Parathyroid adenoma (tissue), 2 donors: ENCODE measurements around the gene DLGAP4.

ENCODE experiments used
- H2AFZ ChIP-seq: fragments of 300-600 bp; sonication (generic); one replicate; pipeline ENCODE4 v1.7.0; 2017; ENCODE audit warnings: antibody characterized with exemption, mild to moderate bottlenecking
- H3K27ac ChIP-seq: fragments of 300-600 bp; sonication (generic); one replicate; pipeline ENCODE4 v1.7.0; 2017
- H3K27me3 ChIP-seq: fragments of 300-600 bp; sonication (generic); one replicate; pipeline ENCODE4 v1.7.0; 2017; ENCODE audit warnings: low read length; ENCODE audit not compliant: control insufficient read depth, insufficient read depth
- H3K36me3 ChIP-seq: fragments of 300-600 bp; sonication (generic); one replicate; pipeline ENCODE4 v1.7.0; 2017; ENCODE audit warnings: low read length; ENCODE audit not compliant: control insufficient read depth, insufficient read depth
- H3K4me1 ChIP-seq: fragments of 300-600 bp; sonication (generic); one replicate; pipeline ENCODE4 v1.7.0; 2017; ENCODE audit warnings: control low read depth
- H3K4me2 ChIP-seq: fragments of 300-600 bp; sonication (generic); one replicate; pipeline ENCODE4 v1.7.0; 2017; ENCODE audit warnings: low read length
- H3K4me3 ChIP-seq: fragments of 300-600 bp; sonication (generic); one replicate; pipeline ENCODE4 v1.7.0; 2017; ENCODE audit warnings: low read depth, low read length
- H3K79me2 ChIP-seq: fragments of 300-600 bp; sonication (generic); one replicate; pipeline ENCODE4 v1.7.0; 2017; ENCODE audit warnings: control low read depth
- H3K9ac ChIP-seq: fragments of 300-600 bp; sonication (generic); one replicate; pipeline ENCODE4 v1.7.0; 2017; ENCODE audit warnings: mild to moderate bottlenecking
- H3K9me3 ChIP-seq: fragments of 300-600 bp; sonication (generic); one replicate; pipeline ENCODE4 v1.7.0; 2017; ENCODE audit warnings: low read length; ENCODE audit not compliant: control insufficient read depth
- TF ChIP-seq, protein P1 (sequence below): fragments of 300-600 bp; sonication (generic); IDR thresholded peaks from one replicate; pipeline ENCODE4 v1.7.0; 2017; ENCODE audit warnings: antibody characterized with exemption, mild to moderate bottlenecking
- donor health status: primary hyperparathyroidism.

The DLGAP4 gene

DNA sequence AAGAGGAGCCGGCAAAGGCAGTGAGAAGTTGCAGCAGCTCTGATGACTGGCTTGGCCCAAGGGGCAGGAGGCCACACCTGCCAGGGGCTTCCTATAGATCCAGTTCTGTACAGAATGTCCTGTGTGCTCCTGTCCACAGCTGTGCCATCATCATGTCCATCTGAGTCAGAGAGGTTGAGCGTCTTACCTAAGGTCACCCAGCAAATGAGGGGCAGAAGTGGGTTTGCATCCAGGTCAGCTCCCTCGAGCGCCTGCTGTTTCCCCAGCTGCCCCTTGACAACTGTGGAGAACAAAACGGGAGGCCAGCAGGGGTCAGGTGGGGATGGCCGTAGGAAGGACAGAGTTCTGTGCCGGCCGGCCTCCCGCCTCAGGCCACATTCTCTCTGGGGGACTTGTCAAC, 47.6 kb downstream of the DLGAP4 start:
- no peaks in the 10 kb centered on the region for H3K27me3 ChIP-seq
- H3K9ac ChIP-seq: no peak overlapping the region
- H3K4me2 ChIP-seq: no peak overlapping the region
- TF ChIP-seq, protein P1, sequence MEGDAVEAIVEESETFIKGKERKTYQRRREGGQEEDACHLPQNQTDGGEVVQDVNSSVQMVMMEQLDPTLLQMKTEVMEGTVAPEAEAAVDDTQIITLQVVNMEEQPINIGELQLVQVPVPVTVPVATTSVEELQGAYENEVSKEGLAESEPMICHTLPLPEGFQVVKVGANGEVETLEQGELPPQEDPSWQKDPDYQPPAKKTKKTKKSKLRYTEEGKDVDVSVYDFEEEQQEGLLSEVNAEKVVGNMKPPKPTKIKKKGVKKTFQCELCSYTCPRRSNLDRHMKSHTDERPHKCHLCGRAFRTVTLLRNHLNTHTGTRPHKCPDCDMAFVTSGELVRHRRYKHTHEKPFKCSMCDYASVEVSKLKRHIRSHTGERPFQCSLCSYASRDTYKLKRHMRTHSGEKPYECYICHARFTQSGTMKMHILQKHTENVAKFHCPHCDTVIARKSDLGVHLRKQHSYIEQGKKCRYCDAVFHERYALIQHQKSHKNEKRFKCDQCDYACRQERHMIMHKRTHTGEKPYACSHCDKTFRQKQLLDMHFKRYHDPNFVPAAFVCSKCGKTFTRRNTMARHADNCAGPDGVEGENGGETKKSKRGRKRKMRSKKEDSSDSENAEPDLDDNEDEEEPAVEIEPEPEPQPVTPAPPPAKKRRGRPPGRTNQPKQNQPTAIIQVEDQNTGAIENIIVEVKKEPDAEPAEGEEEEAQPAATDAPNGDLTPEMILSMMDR: no peak
- H2AFZ ChIP-seq: peak overlapping the region; percentile 81
- H3K4me1 ChIP-seq: peaks cover 8% of the 10 kb centered on the region
- H3K4me3 ChIP-seq: no peak overlapping the region
- no peaks in the 10 kb centered on the region for H3K36me3 ChIP-seq
- no peak overlapping the region for H3K27ac ChIP-seq
- H3K9me3 ChIP-seq: no peaks in the 10 kb centered on the region
- H3K79me2 ChIP-seq: no peaks in the 10 kb centered on the region

DNA sequence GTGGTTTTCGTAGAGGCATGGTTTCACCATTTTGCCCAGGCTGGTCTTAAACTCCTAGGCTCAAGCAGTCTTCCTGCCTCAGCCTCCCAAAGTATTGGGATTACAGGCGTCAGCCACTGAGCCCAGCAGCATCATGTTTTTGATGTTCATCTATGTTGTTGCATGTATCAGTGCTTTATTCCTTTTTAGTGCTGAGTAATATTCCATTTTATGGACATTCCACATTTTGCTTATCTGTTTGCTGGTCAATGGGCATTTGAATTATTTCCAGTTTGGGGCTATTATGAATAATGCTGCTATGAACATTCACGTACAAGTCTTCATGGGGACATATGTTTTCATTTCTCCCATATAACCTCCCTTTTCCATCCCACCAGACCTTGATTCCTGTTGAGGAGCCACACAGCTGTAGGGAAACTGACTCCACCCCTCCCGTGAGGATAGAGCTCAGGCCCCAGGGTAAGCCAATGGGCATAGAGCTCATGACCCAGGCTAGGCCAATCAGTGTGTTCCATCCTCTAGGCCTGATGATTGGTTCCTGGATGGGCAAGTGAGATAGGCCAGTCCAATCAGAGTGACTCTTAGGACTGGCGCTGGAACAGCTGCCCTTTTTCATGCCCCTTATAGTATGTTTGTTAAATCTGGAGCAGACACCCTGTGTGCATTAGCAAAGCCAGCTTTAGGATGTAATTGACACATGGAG, 49.5 kb downstream of the DLGAP4 start:
- no peaks in the 10 kb centered on the region for H3K9me3 ChIP-seq
- H3K27me3 ChIP-seq: no peaks in the 10 kb centered on the region
- TF ChIP-seq, protein P1: no peak
- no peak overlapping the region for H3K27ac ChIP-seq
- H3K4me1 ChIP-seq: peaks cover 8% of the 10 kb centered on the region
- no peak overlapping the region for H3K4me2 ChIP-seq
- no peak overlapping the region for H3K4me3 ChIP-seq
- no peak overlapping the region for H2AFZ ChIP-seq
- no peak overlapping the region for H3K9ac ChIP-seq
- H3K36me3 ChIP-seq: no peaks in the 10 kb centered on the region
- no peaks in the 10 kb centered on the region for H3K79me2 ChIP-seq

DNA sequence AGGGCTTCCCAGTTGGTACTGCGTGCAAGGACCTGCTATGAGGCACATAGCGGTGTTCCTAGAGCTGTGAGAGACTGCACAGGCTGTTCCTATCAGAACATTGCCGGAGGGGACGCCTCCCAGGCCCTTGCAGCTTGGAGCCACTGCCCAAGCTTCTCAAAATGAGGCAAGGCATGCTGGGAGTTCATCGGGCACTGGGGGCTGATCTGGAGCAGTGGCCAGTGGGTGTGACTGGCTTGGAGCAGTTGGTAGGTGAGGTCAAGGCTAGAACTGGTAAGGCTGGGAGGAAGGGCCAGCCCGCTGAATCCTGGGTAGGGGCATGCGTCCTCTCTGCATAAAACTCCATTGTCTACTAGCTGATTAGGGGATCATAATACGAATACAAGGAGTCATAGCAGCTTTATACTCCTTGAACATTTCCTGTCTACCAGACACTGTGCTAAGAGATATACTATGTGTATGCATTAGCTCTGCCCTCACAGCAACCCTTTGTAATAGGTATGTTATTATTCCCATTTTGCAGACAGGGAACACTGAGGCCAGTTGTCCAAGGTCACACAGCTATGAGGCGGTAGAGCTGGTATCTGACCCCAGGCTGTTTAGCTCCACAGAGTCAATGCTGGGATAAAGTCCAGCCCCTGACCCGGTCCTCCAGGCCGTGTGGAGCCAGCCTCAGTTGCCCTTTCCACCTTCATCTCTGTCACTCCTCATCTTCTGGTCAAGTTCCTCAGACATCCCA, 53.7 kb downstream of the DLGAP4 start:
- H3K9me3 ChIP-seq: no peaks in the 10 kb centered on the region
- H3K36me3 ChIP-seq: no peaks in the 10 kb centered on the region
- H3K79me2 ChIP-seq: no peaks in the 10 kb centered on the region
- H3K9ac ChIP-seq: no peak overlapping the region
- no peak overlapping the region for H2AFZ ChIP-seq
- TF ChIP-seq, protein P1: no peak
- no peaks in the 10 kb centered on the region for H3K27me3 ChIP-seq
- H3K4me1 ChIP-seq: no peaks in the 10 kb centered on the region
- H3K4me2 ChIP-seq: no peak overlapping the region
- H3K4me3 ChIP-seq: no peak overlapping the region
- H3K27ac ChIP-seq: no peak overlapping the region

DNA sequence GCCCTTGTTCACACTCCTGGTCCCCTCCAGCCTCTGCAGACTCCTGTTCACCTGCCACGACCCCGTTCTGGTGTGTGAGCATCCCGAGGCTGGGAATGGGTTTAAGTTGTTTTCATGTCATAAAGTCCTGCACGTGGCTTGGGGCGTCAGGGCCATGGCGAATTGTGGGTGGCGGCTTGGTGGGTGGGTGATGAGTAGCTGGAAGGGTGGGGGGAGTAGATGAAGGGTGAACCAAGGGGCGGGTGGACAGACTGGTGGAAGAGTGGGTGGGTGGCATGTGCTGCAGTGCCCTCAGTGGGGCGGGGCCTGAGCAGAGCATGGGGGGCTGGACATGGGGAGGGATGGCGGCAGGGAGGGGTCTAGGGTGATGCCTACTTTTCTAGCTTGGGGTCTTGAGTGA, 54.3 kb downstream of the DLGAP4 start:
- no peaks in the 10 kb centered on the region for H3K27me3 ChIP-seq

More for the DNA sequence above, 54.3 kb downstream of the DLGAP4 start:
- TF ChIP-seq, protein P1: no peak
- no peaks in the 10 kb centered on the region for H3K36me3 ChIP-seq
- H3K9ac ChIP-seq: no peak overlapping the region
- H3K4me3 ChIP-seq: no peak overlapping the region
- H3K9me3 ChIP-seq: no peaks in the 10 kb centered on the region
- no peak overlapping the region for H2AFZ ChIP-seq
- H3K79me2 ChIP-seq: no peaks in the 10 kb centered on the region
- no peaks in the 10 kb centered on the region for H3K4me1 ChIP-seq
- H3K4me2 ChIP-seq: no peak overlapping the region
- no peak overlapping the region for H3K27ac ChIP-seq
